Mesenchymal stem cell (in vitro differentiated cells and primary cell): ENCODE data around the gene SMIM33.

Source experiments
- DNase-seq: peaks from one replicate; pipeline ENCODE4 v3.0.0-alpha.2; 2013
- H2AFZ ChIP-seq: one replicate; pipeline ENCODE4 v1.6.1; 2013; ENCODE audit warnings: low read depth, mild to moderate bottlenecking, control low read depth, inconsistent platforms, low read length, moderate library complexity
- H2AK5ac ChIP-seq: 2 replicates; pipeline ENCODE4 v1.6.1; 2013; ENCODE audit warnings: low read length, moderate library complexity, mild to moderate bottlenecking, inconsistent platforms; ENCODE audit not compliant: severe bottlenecking
- H2BK120ac ChIP-seq: one replicate; pipeline ENCODE4 v1.6.1; 2013; ENCODE audit warnings: low read depth, mild to moderate bottlenecking, inconsistent platforms, low read length, moderate library complexity
- H2BK12ac ChIP-seq, 2 experiments: one replicate each; pipeline ENCODE4 v1.6.1; 2013; ENCODE audit warnings: inconsistent platforms in 2 of 2, low read length in 2 of 2, mild to moderate bottlenecking in 2 of 2, moderate library complexity in 2 of 2, control low read depth in 1 of 2
- H2BK15ac ChIP-seq: one replicate; pipeline ENCODE4 v1.6.1; 2013; ENCODE audit warnings: mild to moderate bottlenecking, low read depth, inconsistent platforms; ENCODE audit not compliant: poor library complexity, severe bottlenecking
- H2BK5ac ChIP-seq: 2 replicates; pipeline ENCODE4 v1.6.1; 2013; ENCODE audit warnings: low read depth, mild to moderate bottlenecking, low read length, control low read depth, inconsistent platforms; ENCODE audit not compliant: poor library complexity, severe bottlenecking
- H3K14ac ChIP-seq, 2 experiments: one replicate each; pipeline ENCODE4 v1.6.1; 2013; ENCODE audit warnings: inconsistent platforms in 2 of 2, low read length in 2 of 2, control low read depth in 1 of 2, mild to moderate bottlenecking in 1 of 2, moderate library complexity in 1 of 2
- H3K18ac ChIP-seq, 2 experiments: one replicate each; pipeline ENCODE4 v1.6.1; 2013; ENCODE audit warnings: inconsistent platforms in 2 of 2, low read length in 2 of 2, control low read depth in 1 of 2, low read depth in 1 of 2, mild to moderate bottlenecking in 1 of 2
- H3K23ac ChIP-seq, 2 experiments: one replicate each; pipeline ENCODE4 v1.6.1; 2013; ENCODE audit warnings: inconsistent platforms in 2 of 2, low read length in 2 of 2, mild to moderate bottlenecking in 2 of 2, moderate library complexity in 2 of 2, control low read depth in 1 of 2
- H3K27ac ChIP-seq: 2 replicates; pipeline ENCODE4 v1.5.1; 2013; ENCODE audit warnings: mild to moderate bottlenecking, moderate library complexity, low read length, control low read depth, inconsistent platforms; ENCODE audit not compliant: poor library complexity, severe bottlenecking
- H3K27me3 ChIP-seq, 2 experiments: 2 replicates each; pipeline versions ENCODE4 v1.6.1 to v1.7.0; 2013; ENCODE audit warnings: low read length in 2 of 2, mild to moderate bottlenecking in 2 of 2, moderate library complexity in 2 of 2, control low read depth in 1 of 2, inconsistent platforms in 1 of 2; ENCODE audit not compliant: control insufficient read depth in 1 of 2, insufficient read depth in 1 of 2
- H3K36me3 ChIP-seq, 2 experiments: 2 replicates each; pipeline versions ENCODE4 v1.6.1 to v1.7.0; 2013; ENCODE audit warnings: low read length in 2 of 2, control low read depth in 1 of 2, inconsistent platforms in 1 of 2, low read depth in 1 of 2, mild to moderate bottlenecking in 1 of 2; ENCODE audit not compliant: insufficient read depth in 2 of 2, control insufficient read depth in 1 of 2
- H3K4ac ChIP-seq, 2 experiments: one replicate each; pipeline ENCODE4 v1.6.1; 2013; ENCODE audit warnings: inconsistent platforms in 2 of 2, low read length in 2 of 2, mild to moderate bottlenecking in 2 of 2, moderate library complexity in 2 of 2, control low read depth in 1 of 2, low read depth in 1 of 2
- H3K4me1 ChIP-seq: 2 replicates; pipeline ENCODE4 v1.6.1; 2013; ENCODE audit warnings: low read depth, low read length, control low read depth; ENCODE audit not compliant: control insufficient read depth, insufficient read depth
- H3K4me2 ChIP-seq: 2 replicates; pipeline ENCODE4 v1.6.1; 2013; ENCODE audit warnings: low read length, mild to moderate bottlenecking, inconsistent platforms; ENCODE audit not compliant: poor library complexity, severe bottlenecking
- H3K4me3 ChIP-seq, 2 experiments: 2 replicates each; pipeline versions ENCODE4 v1.5.1 to v1.7.0; 2013; ENCODE audit warnings: low read length in 2 of 2, mild to moderate bottlenecking in 2 of 2, control low read depth in 1 of 2, low read depth in 1 of 2; ENCODE audit not compliant: insufficient read depth in 1 of 2
- H3K79me1 ChIP-seq: replicated peaks from 2 replicates; pipeline ENCODE4 v1.6.1; 2013; ENCODE audit warnings: mild to moderate bottlenecking, control low read depth, low read length, inconsistent platforms; ENCODE audit not compliant: poor library complexity, severe bottlenecking
- H3K9ac ChIP-seq: 2 replicates; pipeline ENCODE4 v1.7.0; 2013; ENCODE audit warnings: mild to moderate bottlenecking, low read length, moderate library complexity
- H3K9me3 ChIP-seq: 2 replicates; pipeline ENCODE4 v1.7.0; 2013; ENCODE audit warnings: mild to moderate bottlenecking, low read length; ENCODE audit not compliant: control insufficient read depth
- H4K8ac ChIP-seq: one replicate; pipeline ENCODE4 v1.6.1; 2013; ENCODE audit warnings: inconsistent platforms, mild to moderate bottlenecking, low read length, moderate library complexity
- H4K91ac ChIP-seq: one replicate; pipeline ENCODE4 v1.6.1; 2013; ENCODE audit warnings: mild to moderate bottlenecking, low read length, inconsistent platforms
- WGBS: methylation state at CpG from one replicate; pipeline ENCODE4 v1.1.7; 2013; ENCODE audit warnings: mixed read lengths; 5-methylcytosine and 5-hydroxymethylcytosine counted together

SMIM33 gene

GRCh38 chr5:139456776-139457175 lies 14.0 kb upstream of the SMIM33 start:
- Histone ChIP-seq H2BK5ac (no peak overlapping the region), H3K14ac (no peak overlapping the region), H3K4me3 (no peak overlapping the region), H3K4ac (no peak overlapping the region), H3K27me3 (no peaks in the 10 kb centered on the region), H2AFZ (no peak overlapping the region), H3K4me1 (peaks cover 17% of the 10 kb centered on the region), H3K27ac (no peak overlapping the region), H2BK120ac (no peak overlapping the region), H3K4me2 (no peak overlapping the region), H3K18ac (no peak overlapping the region), H2BK15ac (no peak overlapping the region), H3K9me3 (no peaks in the 10 kb centered on the region), H3K79me1 (no peaks in the 10 kb centered on the region), H2AK5ac (no peak overlapping the region), H4K8ac (no peak overlapping the region), H4K91ac (no peak overlapping the region), H3K9ac (no peak overlapping the region), H3K23ac (no peak overlapping the region), H2BK12ac (no peak overlapping the region), H3K36me3 (peaks cover 0 to 17% of the 10 kb centered on the region in 2 experiments)
- no peak for DNase-seq
- 96% methylated on average over 12 of the region's 12 CpGs for WGBS

- Histone ChIP-seq H3K27ac (no peak overlapping the region), H2BK5ac (no peak overlapping the region), H3K23ac (no peak overlapping the region)
Observed at GRCh38 chr5:139457241-139457640, 13.6 kb upstream of the SMIM33 start.

GRCh38 chr5:139457653-139458306 lies 13.0 kb upstream of the SMIM33 start:
- H2AK5ac ChIP-seq: no peak overlapping the region
- H3K79me1 ChIP-seq: no peaks in the 10 kb centered on the region
- no peak for DNase-seq
- no peak overlapping the region for H3K4ac ChIP-seq
- H3K4me3 ChIP-seq: no peak overlapping the region
- 94% methylated on average over 5 of the region's 5 CpGs for WGBS
- no peaks in the 10 kb centered on the region for H3K9me3 ChIP-seq
- H3K4me2 ChIP-seq: no peak overlapping the region
- peaks cover 26% of the 10 kb centered on the region for H3K4me1 ChIP-seq
- H4K91ac ChIP-seq: no peak overlapping the region
- H2BK5ac ChIP-seq: no peak overlapping the region
- no peak overlapping the region for H3K9ac ChIP-seq
- no peak overlapping the region for H2BK120ac ChIP-seq
- H4K8ac ChIP-seq: no peak overlapping the region
- H3K27ac ChIP-seq: no peak overlapping the region
- peaks cover 0 to 9% of the 10 kb centered on the region in 2 experiments for H3K36me3 ChIP-seq
- H3K18ac ChIP-seq: no peak overlapping the region
- H3K23ac ChIP-seq: no peak overlapping the region
- H3K27me3 ChIP-seq: no peaks in the 10 kb centered on the region
- no peak overlapping the region for H3K14ac ChIP-seq
- no peak overlapping the region for H2AFZ ChIP-seq
- no peak overlapping the region for H2BK12ac ChIP-seq
- no peak overlapping the region for H2BK15ac ChIP-seq

More at GRCh38 chr5:139457241-139457640, 13.6 kb upstream of the SMIM33 start:
- H3K9ac ChIP-seq: no peak overlapping the region
- no peak overlapping the region for H3K4ac ChIP-seq
- DNase-seq: no peak
- H3K18ac ChIP-seq: no peak overlapping the region
- no peak overlapping the region for H3K14ac ChIP-seq
- H2BK15ac ChIP-seq: peak overlapping the region; percentile 28
- no peak overlapping the region for H3K4me2 ChIP-seq
- H3K27me3 ChIP-seq: no peaks in the 10 kb centered on the region
- H2AFZ ChIP-seq: no peak overlapping the region
- H4K8ac ChIP-seq: no peak overlapping the region
- peaks cover 0 to 12% of the 10 kb centered on the region in 2 experiments for H3K36me3 ChIP-seq
- no peak overlapping the region for H2BK12ac ChIP-seq
- H3K9me3 ChIP-seq: no peaks in the 10 kb centered on the region
- no peak overlapping the region for H4K91ac ChIP-seq
- no peak overlapping the region for H3K4me3 ChIP-seq
- 94% methylated on average over 5 of the region's 5 CpGs for WGBS
- H2BK120ac ChIP-seq: no peak overlapping the region
- H2AK5ac ChIP-seq: no peak overlapping the region
- no peaks in the 10 kb centered on the region for H3K79me1 ChIP-seq
- H3K4me1 ChIP-seq: peaks cover 20% of the 10 kb centered on the region

- Histone ChIP-seq H4K91ac (no peak overlapping the region), H3K4me2 (no peak overlapping the region), H3K4ac (no peak overlapping the region), H3K27ac (peak overlapping the region; percentile 34), H3K23ac (no peak overlapping the region), H3K14ac (no peak overlapping the region), H2BK12ac (no peak overlapping the region), H2BK5ac (no peak overlapping the region), H3K18ac (no peak overlapping the region), H3K9ac (no peak overlapping the region), H4K8ac (no peak overlapping the region), H3K36me3 (peaks cover 0 to 6% of the 10 kb centered on the region in 2 experiments), H2BK120ac (no peak overlapping the region), H2AFZ (no peak overlapping the region), H3K9me3 (no peaks in the 10 kb centered on the region), H2BK15ac (no peak overlapping the region), H3K4me3 (no peak overlapping the region), H3K4me1 (peaks cover 26% of the 10 kb centered on the region), H2AK5ac (peak overlapping the region; percentile 24), H3K79me1 (no peaks in the 10 kb centered on the region), H3K27me3 (no peaks in the 10 kb centered on the region)
- 76% methylated on average over 7 of the region's 8 CpGs for WGBS
- peak; percentile 44 for DNase-seq
Observed at GRCh38 chr5:139458580-139459407, 12.0 kb upstream of the SMIM33 start.
